ENCODE measurements around the gene CCDC183.
A peak's percentile ranks its signal among the peaks of the same experiment; 100 is the strongest.
"Not testable (repeated sequence)": the region's sequence is repeated elsewhere in the genome, so short reads cannot be mapped to it uniquely, and the experiment has no call there.

Gene CCDC183

GRCh38 chr9:136787690-136788400 lies 8.3 kb upstream of the CCDC183 start:
- no peak overlapping the region for H3K27ac ChIP-seq
- no peak overlapping the region for H3K4me3 ChIP-seq
- DNase-seq (ENCODE audit: low spot score), result no peak
- TF ChIP-seq CTCF (IDR thresholded peaks at IDR 0.05), result peak; percentile 76

- not testable (repeated sequence) for H3K27ac ChIP-seq; DNase-seq (ENCODE audit: low spot score); H3K4me3 ChIP-seq
Measured at GRCh38 chr9:136788644-136789522, 7.3 kb upstream of the CCDC183 start.

GRCh38 chr9:136789523-136789937 lies 6.6 kb upstream of the CCDC183 start:
- no peak for TF ChIP-seq CTCF (IDR thresholded peaks at IDR 0.05)
- no peak overlapping the region for H3K27ac ChIP-seq
- no peak for DNase-seq (ENCODE audit: low spot score)
- H3K4me3 ChIP-seq, result no peak overlapping the region

GRCh38 chr9:136790640-136791515 lies 5.3 kb upstream of the CCDC183 start, which contains the start of gene TMEM141:
Gene TMEM141 (plus strand): TSS chr9:136791344. CDS start chr9:136791371, 27 bp downstream.
- DNase-seq (ENCODE audit: low spot score), result peak; percentile 100
- no peak for TF ChIP-seq CTCF (IDR thresholded peaks at IDR 0.05)
- peak within 1 kb of the TSS; percentile 93 for H3K4me3 ChIP-seq
- peak within 1 kb of the TSS; percentile 83 to 97 for H3K27ac ChIP-seq

- peak overlapping the region; percentile 83 to 97 for H3K27ac ChIP-seq
- peak; percentile 88 for TF ChIP-seq CTCF (IDR thresholded peaks at IDR 0.05)
- H3K4me3 ChIP-seq, result peak overlapping the region; percentile 93
- DNase-seq (ENCODE audit: low spot score), result peak; percentile 86
Measured at GRCh38 chr9:136791516-136792276, 4.4 kb upstream of the CCDC183 start.

GRCh38 chr9:136792321-136793085 lies 3.6 kb upstream of the CCDC183 start:
- TF ChIP-seq CTCF (IDR thresholded peaks at IDR 0.05), result no peak
- H3K4me3 ChIP-seq, result peak overlapping the region; percentile 93
- DNase-seq (ENCODE audit: low spot score), result no peak

More at GRCh38 chr9:136792321-136793085, 3.6 kb upstream of the CCDC183 start:
- H3K27ac ChIP-seq, result no peak overlapping the region

Data from coronary artery (tissue), 2 donors.